Measurements from ENCODE around the gene EFCAB6. TPM values are rescaled to one million over a fixed set of nuclear protein-coding genes. Genes with fewer than 3 reads are reported as not detected.

EFCAB6 gene
- total and polyA plus RNA-seq, 9 of the 15 experiments (the other 6 are each of a cell fraction or from before 2014, with no cell fraction given), result 0.06 TPM; not detected in 8

DNA sequence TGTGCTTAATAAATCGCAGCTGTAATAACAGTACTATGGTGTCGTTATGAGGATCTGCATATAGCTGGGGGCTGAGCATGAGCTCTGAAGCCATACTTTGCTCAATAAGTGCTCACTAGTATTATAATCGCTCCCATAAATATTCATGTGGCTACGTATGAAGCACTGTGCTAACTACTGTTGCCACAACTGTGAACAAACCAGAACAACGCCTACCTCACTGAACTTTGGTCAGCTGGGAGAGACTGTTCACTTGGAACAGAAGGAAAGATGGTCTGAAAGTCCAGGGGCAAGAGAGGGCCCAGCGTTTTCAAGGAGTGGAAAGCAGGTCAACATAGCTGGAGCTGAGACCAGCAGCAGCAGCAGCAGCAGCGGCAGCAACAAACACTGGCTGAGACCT is 141.6 kb downstream of the EFCAB6 start:
- ATAC-seq (no peak), DNase-seq (ENCODE audit: extremely low read depth in 1 of 4, low spot score in 3 of 4) (no peak), FAIRE-seq (no peak)
- TF ChIP-seq SMAD3 (CRISPR knock-in tag; conservative IDR thresholded peaks at IDR 0.05) (no peak), ZBED1 (IDR thresholded peaks at IDR 0.05) (no peak), ZNF445 (CRISPR knock-in tag; IDR thresholded peaks at IDR 0.05; ENCODE audit: low read depth) (no peak), NCOA1 (IDR thresholded peaks at IDR 0.05; ENCODE audit: low read depth) (no peak), ZKSCAN1 (IDR thresholded peaks at IDR 0.05; ENCODE audit: low read depth, low read length) (no peak), JUND (IDR thresholded peaks at IDR 0.05; ENCODE audit: borderline replicate concordance, low read depth, low read length) (no peak), JUND (tag; IDR thresholded peaks at IDR 0.05; ENCODE audit: borderline replicate concordance, low read depth, low read length) (no peak), KAT7 (CRISPR knock-in tag; IDR thresholded peaks at IDR 0.05; ENCODE audit: borderline replicate concordance) (no peak), CREB1 (IDR thresholded peaks at IDR 0.05) (no peak), CREB1 (CRISPR knock-in tag; IDR thresholded peaks at IDR 0.05) (no peak), ZNF263 (CRISPR knock-in tag; IDR thresholded peaks at IDR 0.05; ENCODE audit: borderline replicate concordance) (no peak), MXD1 (CRISPR knock-in tag; IDR thresholded peaks at IDR 0.05; ENCODE audit: borderline replicate concordance, poor library complexity, severe bottlenecking) (no peak), ATF1 (CRISPR knock-in tag; IDR thresholded peaks at IDR 0.05) (no peak), ATF1 (tag; IDR thresholded peaks at IDR 0.05) (no peak), SPI1 (IDR thresholded peaks at IDR 0.05; ENCODE audit: borderline replicate concordance, low read depth, low read length) (no peak), GATAD2A (IDR thresholded peaks at IDR 0.05) (no peak)
- TF ChIP-seq, protein P1, sequence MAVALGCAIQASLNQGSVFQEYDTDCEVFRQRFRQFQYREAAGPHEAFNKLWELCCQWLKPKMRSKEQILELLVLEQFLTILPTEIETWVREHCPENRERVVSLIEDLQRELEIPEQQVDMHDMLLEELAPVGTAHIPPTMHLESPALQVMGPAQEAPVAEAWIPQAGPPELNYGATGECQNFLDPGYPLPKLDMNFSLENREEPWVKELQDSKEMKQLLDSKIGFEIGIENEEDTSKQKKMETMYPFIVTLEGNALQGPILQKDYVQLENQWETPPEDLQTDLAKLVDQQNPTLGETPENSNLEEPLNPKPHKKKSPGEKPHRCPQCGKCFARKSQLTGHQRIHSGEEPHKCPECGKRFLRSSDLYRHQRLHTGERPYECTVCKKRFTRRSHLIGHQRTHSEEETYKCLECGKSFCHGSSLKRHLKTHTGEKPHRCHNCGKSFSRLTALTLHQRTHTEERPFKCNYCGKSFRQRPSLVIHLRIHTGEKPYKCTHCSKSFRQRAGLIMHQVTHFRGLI (CRISPR knock-in tag; IDR thresholded peaks at IDR 0.05), result no peak
- H3K4me1 ChIP-seq (replicated peaks in 1 of 2; ENCODE audit: control insufficient read depth in 2 of 2, insufficient read depth in 2 of 2, low read length in 2 of 2), result no peaks in the 10 kb centered on the region
- H3K9ac ChIP-seq (ENCODE audit: insufficient read depth in 1 of 2, low read depth in 2 of 2, low read length in 2 of 2), result no peak overlapping the region
- no peaks in the 10 kb centered on the region for H4K20me1 ChIP-seq (replicated peaks; ENCODE audit: control insufficient read depth, insufficient read depth, low read length)
- no peak overlapping the region for H2AFZ ChIP-seq (ENCODE audit: low read depth, low read length)
- H3K36me3 ChIP-seq (ENCODE audit: control insufficient read depth, insufficient read depth, low read length), result no peaks in the 10 kb centered on the region
- no peaks in the 10 kb centered on the region for H3K9me3 ChIP-seq (replicated peaks; ENCODE audit: control insufficient read depth, insufficient read depth, low read depth, low read length)
- ChIA-PET CTCF (ENCODE audit: low intra/inter-chr PET ratio) (no interaction called here), POLR2A (no interaction called here)
- in situ Hi-C loops (cut with MboI), result no loop called here
- H3K9me1 ChIP-seq (ENCODE audit: control insufficient read depth, insufficient read depth, low read length), result no peaks in the 10 kb centered on the region
- H3K4me2 ChIP-seq (ENCODE audit: insufficient read depth, low read length), result no peak overlapping the region
- BruUV-seq (replicated peaks), result no TSS peak
- 0% methylated on average over 7 of the region's 7 CpGs for WGBS (ENCODE audit: insufficient coverage, low coverage, missing lambda C conversion rate)
- H3K27me3 ChIP-seq (ENCODE audit: control insufficient read depth in 2 of 2, insufficient read depth in 2 of 2, low read length in 2 of 2), result no peaks in the 10 kb centered on the region
- no peak overlapping the region for H3K4me3 ChIP-seq
- H3K79me2 ChIP-seq (ENCODE audit: control insufficient read depth, insufficient read depth, low read length), result no peaks in the 10 kb centered on the region
- no peak overlapping the region for H3K27ac ChIP-seq (ENCODE audit: extremely low read depth, low read depth, low read length)
- intact Hi-C loops (cut with micrococcal nuclease), result no loop called here

Data from K562 (cell line).